GM19467 (cell line): ENCODE measurements around the gene EPOP.
"Not testable (repeated sequence)": the region's sequence is repeated elsewhere in the genome, so short reads cannot be mapped to it uniquely, and the experiment has no call there.

Source experiments
- ATAC-seq: cut with Tn5 transposase; IDR thresholded peaks from one replicate; pipeline ENCODE4 v1.9.1; 2021; ENCODE audit warnings: mild to moderate bottlenecking, moderate library complexity; ENCODE audit not compliant: unreplicated experiment

Gene EPOP

DNA sequence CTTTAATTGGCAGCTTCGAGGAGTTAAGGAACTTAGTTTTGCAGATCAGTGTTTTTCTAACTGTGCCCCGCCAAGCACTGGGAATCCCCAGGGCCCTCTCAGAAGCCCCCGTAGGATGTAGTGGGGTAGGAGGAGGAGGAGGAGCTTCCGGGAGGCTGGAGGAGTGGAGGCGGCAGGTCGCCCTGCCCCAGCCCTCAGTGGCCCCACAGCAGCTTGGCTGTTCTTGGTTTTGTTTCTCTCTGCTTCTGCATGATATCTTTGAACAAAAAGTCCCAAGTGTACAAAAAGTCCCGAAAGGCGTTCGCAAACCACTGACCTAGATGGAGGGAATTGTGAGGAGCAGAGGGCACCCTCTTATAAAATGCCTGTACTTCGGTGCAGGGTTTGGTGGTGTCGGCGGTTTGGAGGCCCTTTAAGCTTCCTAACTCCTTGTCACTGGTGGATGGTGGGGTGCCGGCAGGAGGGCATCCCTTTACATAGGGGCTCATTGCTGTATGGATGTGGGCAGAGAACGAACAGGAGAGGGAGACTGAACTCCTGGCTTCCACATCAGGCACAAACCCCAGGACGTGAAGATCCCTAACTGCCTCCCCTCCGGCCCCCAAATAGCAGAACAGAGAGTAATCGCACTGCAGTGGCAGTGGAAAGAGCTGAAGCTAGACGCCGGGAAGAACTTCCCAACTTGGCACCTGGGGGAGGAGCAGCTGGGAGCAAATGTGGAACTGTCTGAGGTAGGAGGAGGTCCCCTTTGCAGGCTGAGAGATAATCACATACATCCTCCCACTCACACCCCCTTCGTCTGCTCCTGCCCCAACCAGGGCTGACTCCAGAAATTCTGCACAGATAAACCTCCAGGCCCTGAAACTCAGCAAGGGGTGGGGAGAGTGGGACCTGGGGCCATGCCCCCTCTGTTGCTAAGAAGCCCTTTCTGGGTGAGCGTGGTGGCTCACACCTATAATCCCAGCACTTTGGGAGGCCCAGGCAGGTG, 20.1 kb downstream of the EPOP start:
- ATAC-seq: no peak

DNA sequence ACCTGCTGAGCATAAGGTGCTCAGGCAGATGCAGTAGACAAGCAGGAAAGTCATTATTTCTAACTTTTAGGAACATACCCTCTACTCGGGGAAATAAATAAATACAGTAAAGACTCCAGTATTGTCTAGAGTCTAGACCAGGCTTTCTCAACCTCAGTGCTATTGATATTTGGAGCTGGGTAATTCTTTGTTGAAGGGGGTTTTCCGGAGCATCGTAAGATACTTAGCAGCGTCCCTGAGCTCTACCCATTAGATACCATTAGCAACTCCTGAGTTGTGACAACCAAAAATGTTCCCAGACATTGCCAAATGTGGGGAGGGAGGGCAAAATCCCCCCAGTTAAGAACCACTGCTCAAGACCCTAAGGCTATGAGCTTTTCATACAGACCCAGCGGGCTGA, 21.1 kb downstream of the EPOP start:
- ATAC-seq: no peak

DNA sequence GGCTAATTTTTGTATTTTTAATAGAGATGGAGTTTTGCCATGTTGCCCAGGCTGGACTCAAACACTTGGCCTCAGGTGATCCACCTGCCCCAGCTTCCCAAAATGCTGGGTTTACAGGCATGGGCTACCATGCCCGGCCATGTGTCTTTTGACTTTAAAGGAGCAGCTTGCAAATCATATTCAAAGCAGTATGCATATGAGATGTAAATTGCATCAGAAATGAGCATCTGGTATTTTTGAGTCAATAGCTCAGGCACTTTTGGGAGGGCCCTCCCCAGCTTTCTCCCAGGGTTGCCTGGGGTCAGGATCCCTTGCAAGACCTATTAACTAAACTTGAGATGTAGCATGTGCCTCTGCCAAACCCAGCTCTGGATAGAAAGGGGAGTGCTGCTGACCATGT, 21.5 kb downstream of the EPOP start:
- no peak for ATAC-seq

- not testable (repeated sequence) for ATAC-seq
Measured at GRCh38 chr17:38650653-38651173, 24.0 kb downstream of the EPOP start.

DNA sequence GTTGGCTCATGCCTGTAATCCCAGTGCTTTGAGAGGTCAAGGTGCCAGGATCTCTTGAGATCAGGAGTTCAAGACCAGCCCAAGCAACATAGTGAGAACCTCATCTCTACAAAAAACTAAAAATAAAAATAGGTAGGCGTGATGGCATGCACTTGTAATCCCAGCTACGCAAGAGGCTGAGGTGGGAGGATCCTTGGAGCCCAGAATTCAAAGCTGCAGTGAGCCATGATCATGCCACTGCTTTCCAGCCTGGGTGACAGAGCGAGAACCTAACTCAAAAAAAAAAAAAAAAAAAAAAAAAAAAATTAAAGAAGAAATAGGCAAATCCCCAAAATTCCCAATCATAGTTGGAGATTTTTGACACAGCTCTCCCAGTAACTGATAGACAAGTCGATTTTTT, 36.8 kb downstream of the EPOP start:
- no peak for ATAC-seq

DNA sequence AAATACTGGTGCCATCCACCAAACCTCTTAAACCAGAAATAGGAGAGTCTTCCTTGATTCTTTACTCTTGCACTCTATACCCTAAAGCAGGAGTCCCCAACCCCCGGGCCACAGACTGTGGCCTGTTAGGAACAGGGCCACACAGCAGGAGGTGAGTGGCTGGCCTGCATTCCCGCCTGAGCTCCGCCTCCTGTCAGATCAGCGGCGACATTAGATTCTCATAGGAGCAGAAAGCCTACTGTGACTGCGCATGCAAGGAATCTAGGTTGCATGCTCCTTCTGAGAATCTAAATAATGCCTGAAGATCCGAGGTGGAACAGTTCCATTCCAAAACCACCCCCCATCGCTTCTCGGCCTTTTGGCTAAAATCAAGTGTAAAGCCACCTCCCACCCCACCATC, 38.7 kb downstream of the EPOP start:
- ATAC-seq: no peak

GRCh38 chr17:38632334-38632733, 42.4 kb downstream of the EPOP start:
- no peak for ATAC-seq

DNA sequence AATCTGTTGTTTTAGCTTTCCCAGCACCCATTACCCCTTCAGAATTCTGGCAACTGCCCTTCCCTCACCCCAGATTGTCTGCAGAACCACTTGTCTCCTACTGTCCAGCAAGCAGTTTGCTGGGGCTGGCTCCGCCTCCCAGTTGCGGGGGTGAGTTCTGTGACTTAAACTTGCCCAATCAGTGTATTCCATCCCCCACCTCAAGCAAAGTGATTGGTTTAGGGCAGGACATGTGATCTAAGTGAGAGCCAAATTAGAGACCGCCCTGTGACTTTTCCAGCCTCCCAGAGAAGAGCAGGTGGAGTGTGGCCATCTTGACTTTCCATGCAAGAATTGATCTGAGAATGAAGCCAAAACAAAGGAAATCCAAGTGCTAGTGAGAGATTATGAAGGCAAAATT, 46.3 kb downstream of the EPOP start:
- no peak for ATAC-seq

GRCh38 chr17:38627957-38628356, 46.8 kb downstream of the EPOP start:
- no peak for ATAC-seq

- ATAC-seq: not testable (repeated sequence)
Measured at GRCh38 chr17:38626606-38627226, 48.0 kb downstream of the EPOP start.

GRCh38 chr17:38625482-38625881, 49.3 kb downstream of the EPOP start:
- ATAC-seq: no peak

DNA sequence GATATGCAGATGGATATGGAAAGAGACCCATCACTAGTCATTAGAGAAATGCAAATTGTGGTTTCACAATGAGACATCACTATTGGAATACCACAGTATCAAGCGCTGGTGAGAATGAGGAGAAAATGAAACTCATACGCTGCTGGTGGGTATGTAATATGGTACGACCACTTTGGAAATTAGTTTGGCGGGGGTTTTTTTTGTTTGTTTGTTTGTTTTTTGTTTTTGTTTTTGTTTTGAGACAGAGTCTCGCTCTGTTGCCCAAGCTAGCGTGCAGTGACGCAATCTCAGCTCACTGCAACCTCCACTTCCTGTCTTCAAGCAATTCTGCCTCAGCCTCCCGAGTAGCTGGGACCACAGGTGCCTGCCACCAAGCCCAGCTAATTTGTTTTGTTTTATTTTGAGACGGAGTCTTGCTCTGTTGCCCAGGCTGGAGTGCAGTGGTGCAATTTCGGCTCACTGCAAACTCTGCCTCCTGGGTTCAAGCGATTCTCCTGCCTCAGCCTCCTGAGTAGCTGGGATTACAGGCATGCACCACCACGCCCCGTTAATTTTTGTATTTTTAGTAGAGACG, 49.9 kb downstream of the EPOP start:
- peak; percentile 62 for ATAC-seq
